Measurements from ENCODE around the gene UBR2. TPM values are rescaled to one million over a fixed set of nuclear protein-coding genes. Genes with fewer than 3 reads are reported as not detected.

The UBR2 gene
- total and polyA plus RNA-seq, 2 of the 4 experiments (the other 2 are of a cell fraction): 7.7 to 32.3 TPM

DNA sequence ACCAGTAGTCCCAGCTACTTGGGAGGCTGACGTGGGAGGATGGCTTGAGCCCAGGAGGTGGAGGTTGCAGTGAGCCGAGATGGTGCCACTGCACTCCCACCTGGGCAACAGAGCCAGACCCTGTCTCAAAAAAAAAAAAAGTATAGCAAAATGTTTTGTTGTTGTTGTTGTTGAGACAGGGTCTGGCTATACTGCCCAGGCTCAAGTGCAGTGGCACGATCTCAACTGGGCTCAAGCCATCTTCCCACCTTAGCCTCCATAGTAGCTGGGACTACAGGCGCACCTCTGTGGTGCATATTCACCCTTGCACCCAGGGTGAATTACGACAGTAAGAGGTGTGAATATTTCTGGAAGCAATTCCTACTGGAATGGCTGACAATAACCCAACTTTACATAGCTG is 11.4 kb upstream of the UBR2 start:
- Histone ChIP-seq H2AK9ac (replicated peaks; ENCODE audit: low read depth, low read length, poor library complexity) (no peak overlapping the region), H4K91ac (ENCODE audit: insufficient read depth, low read depth, low read length) (no peak overlapping the region), H2AFZ (replicated peaks; ENCODE audit: low read length, poor library complexity) (no peak overlapping the region), H2AK5ac (ENCODE audit: low read depth, low read length) (no peak overlapping the region), H2BK15ac (ENCODE audit: low read depth, low read length) (no peak overlapping the region), H3K9ac (ENCODE audit: low read depth, low read length) (no peak overlapping the region), H3K4me2 (ENCODE audit: low read depth, low read length) (no peak overlapping the region), H2BK5ac (ENCODE audit: low read depth, low read length, poor library complexity, severe bottlenecking) (no peak overlapping the region), H3K18ac (ENCODE audit: low read depth, low read length) (no peak overlapping the region), H3K4ac (ENCODE audit: low read depth, low read length) (no peak overlapping the region), H3K23ac (ENCODE audit: low read depth, low read length) (no peak overlapping the region), H3K14ac (replicated peaks; ENCODE audit: low read depth, low read length) (no peak overlapping the region), H3K9me3 (ENCODE audit: control insufficient read depth, insufficient read depth, low read length) (no peaks in the 10 kb centered on the region), H3K4me1 (ENCODE audit: control insufficient read depth, insufficient read depth, low read length) (no peaks in the 10 kb centered on the region), H2BK20ac (ENCODE audit: low read depth, low read length) (no peak overlapping the region), H4K5ac (ENCODE audit: low read depth, low read length) (no peak overlapping the region), H3K9me1 (ENCODE audit: insufficient read depth, low read length) (peaks cover 6% of the 10 kb centered on the region; the same call in 1 of the 2 replicates), H3K27ac (ENCODE audit: insufficient read depth, low read length) (no peak overlapping the region), H4K20me1 (ENCODE audit: insufficient read depth, low read length) (no peaks in the 10 kb centered on the region), H4K8ac (ENCODE audit: low read depth in 2 of 2, low read length in 2 of 2) (no peak overlapping the region), H3K36me3 (ENCODE audit: control insufficient read depth, insufficient read depth, low read length) (no peaks in the 10 kb centered on the region), H3K27me3 (ENCODE audit: control insufficient read depth, insufficient read depth, low read length) (no peaks in the 10 kb centered on the region), H3K79me1 (ENCODE audit: low read depth in 1 of 2, low read length in 2 of 2) (no peaks in the 10 kb centered on the region), H3K4me3 (ENCODE audit: insufficient read depth, low read depth, low read length) (no peak overlapping the region), H3K56ac (ENCODE audit: extremely low read depth, insufficient read depth, low read length) (no peak overlapping the region), H2BK120ac (ENCODE audit: low read depth, low read length) (no peak overlapping the region)
- ChIA-PET CTCF (no interaction called here), POLR2A (ENCODE audit: unreplicated experiment) (no interaction called here)
- intact Hi-C loops (cut with micrococcal nuclease) (no loop called here), dilution Hi-C loops (cut with HindIII; ENCODE audit: low sequenced_read_pairs, unreplicated experiment) (no loop called here), in situ Hi-C loops (cut with MboI; ENCODE audit: low sequenced_read_pairs) (no loop called here)
- no peak for DNase-seq
- WGBS, 2 experiments (ENCODE audit: extremely low coverage in 2 of 2, insufficient read length in 1 of 2): 100% methylated on average over 1 of the region's 5 CpGs; no CpG with 5 or more reads in 1 of the 2 experiments
- no peak for ATAC-seq (ENCODE audit: low read depth)
- BruUV-seq (replicated peaks): no TSS peak
- TF ChIP-seq, protein P1, sequence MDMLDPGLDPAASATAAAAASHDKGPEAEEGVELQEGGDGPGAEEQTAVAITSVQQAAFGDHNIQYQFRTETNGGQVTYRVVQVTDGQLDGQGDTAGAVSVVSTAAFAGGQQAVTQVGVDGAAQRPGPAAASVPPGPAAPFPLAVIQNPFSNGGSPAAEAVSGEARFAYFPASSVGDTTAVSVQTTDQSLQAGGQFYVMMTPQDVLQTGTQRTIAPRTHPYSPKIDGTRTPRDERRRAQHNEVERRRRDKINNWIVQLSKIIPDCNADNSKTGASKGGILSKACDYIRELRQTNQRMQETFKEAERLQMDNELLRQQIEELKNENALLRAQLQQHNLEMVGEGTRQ (IDR thresholded peaks at IDR 0.05; ENCODE audit: low read depth, low read length): no peak
- TF ChIP-seq FOS (IDR thresholded peaks at IDR 0.05; ENCODE audit: low read depth, low read length): no peak
- TF ChIP-seq, protein P2, sequence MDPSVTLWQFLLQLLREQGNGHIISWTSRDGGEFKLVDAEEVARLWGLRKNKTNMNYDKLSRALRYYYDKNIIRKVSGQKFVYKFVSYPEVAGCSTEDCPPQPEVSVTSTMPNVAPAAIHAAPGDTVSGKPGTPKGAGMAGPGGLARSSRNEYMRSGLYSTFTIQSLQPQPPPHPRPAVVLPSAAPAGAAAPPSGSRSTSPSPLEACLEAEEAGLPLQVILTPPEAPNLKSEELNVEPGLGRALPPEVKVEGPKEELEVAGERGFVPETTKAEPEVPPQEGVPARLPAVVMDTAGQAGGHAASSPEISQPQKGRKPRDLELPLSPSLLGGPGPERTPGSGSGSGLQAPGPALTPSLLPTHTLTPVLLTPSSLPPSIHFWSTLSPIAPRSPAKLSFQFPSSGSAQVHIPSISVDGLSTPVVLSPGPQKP (IDR thresholded peaks at IDR 0.05; ENCODE audit: borderline replicate concordance, low read depth, low read length): no peak
- no peak for TF ChIP-seq CHD1 (IDR thresholded peaks at IDR 0.05; ENCODE audit: low read depth, low read length)
- TF ChIP-seq BHLHE40 (IDR thresholded peaks at IDR 0.05; ENCODE audit: low read depth, low read length): no peak
- no peak for TF ChIP-seq MAFK (IDR thresholded peaks at IDR 0.05; ENCODE audit: low read depth, low read length)
